Adipose tissue (tissue), 3 donors: ENCODE results near the gene RHBDD1. TPM values are rescaled to one million over a fixed set of nuclear protein-coding genes. Genes with fewer than 3 reads are reported as not detected.
"Not testable (repeated sequence)": the region's sequence is repeated elsewhere in the genome, so short reads cannot be mapped to it uniquely, and the experiment has no call there.

Experiments used
- H3K27ac ChIP-seq: one replicate; pipeline ENCODE4 v1.5.1; 2013; ENCODE audit warnings: low read depth, low read length
- WGBS, 3 donors: extraction: QIAGEN DNeasy Blood & Tissue Kit; methylation state at CpG; one replicate each; pipeline ENCODE4 v1.1.7; 2013; 5-methylcytosine and 5-hydroxymethylcytosine counted together
- polyA plus RNA-seq, 3 donors: library from polyadenylated mRNA; stranded (reverse); fragments of 200-250 nt; gene quantifications; one replicate each; pipeline ENCODE4 v1.2.3, GENCODE V29; 2013
- donor health status: healthy with polysubstance abuse.
- donor health status: Bipolar disorder and iron deficiency.
- donor health status: healthy.

Gene RHBDD1
- polyA plus RNA-seq, 3 donors, result 5.4 to 8.3 (median 6.0) TPM

- no peak overlapping the region for H3K27ac ChIP-seq
Measured at GRCh38 chr2:226837787-226838603, 2.1 kb downstream of the RHBDD1 start.

GRCh38 chr2:226838722-226839121 lies 2.9 kb downstream of the RHBDD1 start:
- WGBS, 3 donors, result 75 to 76% (median 76%) methylated on average over 3 of the region's 3 CpGs
- H3K27ac ChIP-seq, result no peak overlapping the region

More at GRCh38 chr2:226837787-226838603, 2.1 kb downstream of the RHBDD1 start:
- 66 to 87% (median 83%) methylated on average over 12 of the region's 12 CpGs for WGBS, 3 donors

GRCh38 chr2:226839161-226839560 lies 3.3 kb downstream of the RHBDD1 start:
- 92 to 96% (median 95%) methylated on average over 10 of the region's 10 CpGs for WGBS, 3 donors
- no peak overlapping the region for H3K27ac ChIP-seq

- 96 to 99% (median 96%) methylated on average over 2 of the region's 2 CpGs for WGBS, 3 donors
- H3K27ac ChIP-seq, result no peak overlapping the region
Measured at GRCh38 chr2:226839951-226840350, 4.1 kb downstream of the RHBDD1 start.

GRCh38 chr2:226843001-226843400 lies 7.1 kb downstream of the RHBDD1 start:
- 91 to 96% (median 92%) methylated on average over 1 of the region's 1 CpG for WGBS, 3 donors

GRCh38 chr2:226845386-226846116 lies 9.7 kb downstream of the RHBDD1 start:
- no peak overlapping the region for H3K27ac ChIP-seq
- 52 to 92% (median 89%) methylated on average over 3 of the region's 3 CpGs for WGBS, 3 donors

More at GRCh38 chr2:226843001-226843400, 7.1 kb downstream of the RHBDD1 start:
- H3K27ac ChIP-seq, result not testable (repeated sequence)

GRCh38 chr2:226847090-226847489 lies 11.2 kb downstream of the RHBDD1 start:
- H3K27ac ChIP-seq, result no peak overlapping the region
- WGBS, 3 donors, result 69 to 81% (median 70%) methylated on average over 1 of the region's 1 CpG

GRCh38 chr2:226847511-226847910 lies 11.7 kb downstream of the RHBDD1 start:
- WGBS, 3 donors, result 76 to 90% (median 78%) methylated on average over 2 of the region's 2 CpGs
- H3K27ac ChIP-seq, result no peak overlapping the region

GRCh38 chr2:226849349-226849748 lies 13.5 kb downstream of the RHBDD1 start:
- no peak overlapping the region for H3K27ac ChIP-seq
- 83 to 89% (median 88%) methylated on average over 2 of the region's 2 CpGs for WGBS, 3 donors

- H3K27ac ChIP-seq, result no peak overlapping the region
- WGBS, 3 donors, result 92 to 94% (median 94%) methylated on average over 5 of the region's 5 CpGs
Measured at GRCh38 chr2:226850024-226850423, 14.2 kb downstream of the RHBDD1 start.

GRCh38 chr2:226855787-226856186 lies 19.9 kb downstream of the RHBDD1 start:
- 84 to 88% (median 87%) methylated on average over 2 of the region's 2 CpGs for WGBS, 3 donors

GRCh38 chr2:226860087-226860486 lies 24.2 kb downstream of the RHBDD1 start:
- no peak overlapping the region for H3K27ac ChIP-seq

More at GRCh38 chr2:226855787-226856186, 19.9 kb downstream of the RHBDD1 start:
- H3K27ac ChIP-seq, result no peak overlapping the region

- 59 to 79% (median 73%) methylated on average over 2 of the region's 2 CpGs for WGBS, 3 donors
- no peak overlapping the region for H3K27ac ChIP-seq
Measured at GRCh38 chr2:226862623-226863022, 26.8 kb downstream of the RHBDD1 start.

- WGBS, 3 donors, result 91 to 96% (median 92%) methylated on average over 1 of the region's 1 CpG
- no peak overlapping the region for H3K27ac ChIP-seq
Measured at GRCh38 chr2:226865273-226865672, 29.4 kb downstream of the RHBDD1 start.

- H3K27ac ChIP-seq, result no peak overlapping the region
- WGBS, 3 donors, result 93 to 98% (median 96%) methylated on average over 6 of the region's 6 CpGs
Measured at GRCh38 chr2:226865710-226866109, 29.9 kb downstream of the RHBDD1 start.

GRCh38 chr2:226868331-226869162 lies 32.7 kb downstream of the RHBDD1 start:
- 69 to 79% (median 78%) methylated on average over 7 of the region's 7 CpGs for WGBS, 3 donors
- H3K27ac ChIP-seq, result no peak overlapping the region

GRCh38 chr2:226869371-226869770 lies 33.5 kb downstream of the RHBDD1 start:
- WGBS, 3 donors, result 64 to 86% (median 84%) methylated on average over 5 of the region's 5 CpGs
- no peak overlapping the region for H3K27ac ChIP-seq

- no peak overlapping the region for H3K27ac ChIP-seq
- WGBS, 3 donors, result 60 to 82% (median 71%) methylated on average over 2 of the region's 2 CpGs
Measured at GRCh38 chr2:226873051-226873620, 37.3 kb downstream of the RHBDD1 start.
